Amniotic stem cell (primary cell): ENCODE data around the gene PACS2.

Experiments
- DNase-seq: peaks from one replicate; lab custom pipeline; 2025; lab: John Stamatoyannopoulos, UW

Gene PACS2

GRCh38 chr14:105440992-105441391 is 126.4 kb downstream of the PACS2 start:
- DNase-seq: no peak

GRCh38 chr14:105442125-105442524 is 127.6 kb downstream of the PACS2 start:
- DNase-seq: no peak

- no peak for DNase-seq
Observed at GRCh38 chr14:105442834-105443233, 128.3 kb downstream of the PACS2 start.

- no peak for DNase-seq
Observed at GRCh38 chr14:105444859-105445258, 130.3 kb downstream of the PACS2 start.

- no peak for DNase-seq
Observed at GRCh38 chr14:105445290-105445689, 130.7 kb downstream of the PACS2 start.

GRCh38 chr14:105445901-105446845 is 131.6 kb downstream of the PACS2 start:
- DNase-seq: no peak

- DNase-seq: no peak
Observed at GRCh38 chr14:105446971-105447370, 132.4 kb downstream of the PACS2 start.
